ENCODE measurements around the gene ATAD2B. TPM values are rescaled to one million over a fixed set of nuclear protein-coding genes. Genes with fewer than 3 reads are reported as not detected.

Gene ATAD2B
- total RNA-seq, 1 experiment from 2014 or later = 34.5 TPM

DNA sequence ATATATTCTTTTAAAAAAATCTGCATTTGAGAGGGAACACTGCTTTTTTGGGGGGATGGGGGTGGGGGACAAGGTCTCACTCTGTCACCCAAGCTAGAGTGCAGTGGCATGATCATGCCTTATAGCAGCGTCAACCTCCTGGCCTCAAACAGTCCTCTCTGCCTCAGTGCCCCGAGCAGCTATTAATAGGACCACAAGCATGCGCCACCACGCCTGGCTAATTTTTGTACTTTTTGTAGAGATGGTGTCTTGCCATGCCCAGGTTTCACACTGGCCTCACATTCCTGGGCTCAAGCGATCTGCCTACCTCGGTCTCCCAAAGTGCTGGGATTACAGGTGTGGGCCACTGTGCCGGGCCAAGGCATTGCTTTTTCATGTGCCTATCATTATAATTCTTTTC lies 154.2 kb downstream of the ATAD2B start:
- Histone ChIP-seq H2AFZ (ENCODE audit: low read length) (no peak overlapping the region), H3K4me2 (ENCODE audit: low read depth, low read length, poor library complexity, severe bottlenecking) (no peak overlapping the region), H3K4me1 (ENCODE audit: low read length) (peaks cover 4% of the 10 kb centered on the region; the same call in 1 of the 2 replicates), H3K4me3 (ENCODE audit: low read length) (no peak overlapping the region), H3K9ac (ENCODE audit: low read length) (no peak overlapping the region), H3K36me3 (ENCODE audit: insufficient read depth, low read length) (peaks cover 21% of the 10 kb centered on the region), H4K20me1 (ENCODE audit: insufficient read depth, low read depth, low read length) (no peaks in the 10 kb centered on the region), H3K9me3 (ENCODE audit: low read length) (no peaks in the 10 kb centered on the region), H3K27ac (ENCODE audit: low read length) (no peak overlapping the region), H3K27me3 (ENCODE audit: low read length) (no peaks in the 10 kb centered on the region), H3K9me2 (replicated peaks; ENCODE audit: insufficient read depth, low read length) (no peaks in the 10 kb centered on the region; the same call in 1 of the 2 replicates), H3K79me2 (ENCODE audit: low read length) (no peaks in the 10 kb centered on the region)
- DNase-seq = no peak

- H2AFZ ChIP-seq (ENCODE audit: low read length) = no peak overlapping the region
- no peaks in the 10 kb centered on the region for H3K9me3 ChIP-seq (ENCODE audit: low read length)
- no peak overlapping the region for H3K4me2 ChIP-seq (ENCODE audit: low read depth, low read length, poor library complexity, severe bottlenecking)
- no peak overlapping the region for H3K9ac ChIP-seq (ENCODE audit: low read length)
- no peaks in the 10 kb centered on the region for H4K20me1 ChIP-seq (ENCODE audit: insufficient read depth, low read depth, low read length)
- no peaks in the 10 kb centered on the region for H3K27me3 ChIP-seq (ENCODE audit: low read length)
- H3K27ac ChIP-seq (ENCODE audit: low read length) = no peak overlapping the region
- peaks cover 21% of the 10 kb centered on the region for H3K36me3 ChIP-seq (ENCODE audit: insufficient read depth, low read length)
- H3K4me3 ChIP-seq (ENCODE audit: low read length) = no peak overlapping the region
- H3K79me2 ChIP-seq (ENCODE audit: low read length) = no peaks in the 10 kb centered on the region
- peaks cover 4% of the 10 kb centered on the region; the same call in 1 of the 2 replicates for H3K4me1 ChIP-seq (ENCODE audit: low read length)
- no peaks in the 10 kb centered on the region for H3K9me2 ChIP-seq (replicated peaks; ENCODE audit: insufficient read depth, low read length)
- DNase-seq = no peak
Observed at GRCh38 chr2:23772056-23772455, 154.9 kb downstream of the ATAD2B start.

DNA sequence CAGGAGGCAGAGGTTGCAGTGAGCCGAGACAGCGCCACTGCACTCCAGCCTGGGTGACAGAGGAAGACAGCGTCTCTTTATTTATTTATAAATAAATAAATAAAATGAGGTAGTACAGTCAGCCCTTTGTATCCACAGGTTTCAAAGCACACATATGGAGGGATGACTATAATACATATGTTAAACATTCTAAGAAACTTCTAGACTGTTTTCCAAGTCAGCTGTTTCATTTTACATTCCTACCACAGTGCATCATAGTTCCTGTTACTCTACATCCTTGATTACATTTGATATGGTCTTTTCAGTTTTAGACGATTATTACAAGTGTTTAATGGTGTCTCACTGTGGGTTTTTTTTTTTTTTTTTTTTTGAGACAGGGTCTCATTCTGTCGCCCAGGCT lies 157.6 kb downstream of the ATAD2B start:
- no peaks in the 10 kb centered on the region for H4K20me1 ChIP-seq (ENCODE audit: insufficient read depth, low read depth, low read length)
- no peak for DNase-seq
- H3K27ac ChIP-seq (ENCODE audit: low read length) = no peak overlapping the region
- H3K36me3 ChIP-seq (ENCODE audit: insufficient read depth, low read length) = peaks cover 21% of the 10 kb centered on the region
- H3K27me3 ChIP-seq (ENCODE audit: low read length) = no peaks in the 10 kb centered on the region
- H3K9me3 ChIP-seq (ENCODE audit: low read length) = no peaks in the 10 kb centered on the region
- H3K4me3 ChIP-seq (ENCODE audit: low read length) = no peak overlapping the region
- no peaks in the 10 kb centered on the region for H3K9me2 ChIP-seq (replicated peaks; ENCODE audit: insufficient read depth, low read length)
- H3K9ac ChIP-seq (ENCODE audit: low read length) = no peak overlapping the region
- H3K4me2 ChIP-seq (ENCODE audit: low read depth, low read length, poor library complexity, severe bottlenecking) = no peak overlapping the region
- no peak overlapping the region for H2AFZ ChIP-seq (ENCODE audit: low read length)
- H3K4me1 ChIP-seq (ENCODE audit: low read length) = peaks cover 4% of the 10 kb centered on the region; the same call in 1 of the 2 replicates
- no peaks in the 10 kb centered on the region for H3K79me2 ChIP-seq (ENCODE audit: low read length)

GRCh38 chr2:23767876-23768621 lies 158.9 kb downstream of the ATAD2B start:
- Histone ChIP-seq H3K9me3 (ENCODE audit: low read length) (no peaks in the 10 kb centered on the region), H3K4me2 (ENCODE audit: low read depth, low read length, poor library complexity, severe bottlenecking) (no peak overlapping the region)

GRCh38 chr2:23762141-23762540 lies 164.8 kb downstream of the ATAD2B start:
- no peak for DNase-seq
- Histone ChIP-seq H3K79me2 (ENCODE audit: low read length) (no peaks in the 10 kb centered on the region), H3K4me3 (ENCODE audit: low read length) (no peak overlapping the region), H3K27ac (ENCODE audit: low read length) (no peak overlapping the region), H3K4me1 (ENCODE audit: low read length) (no peaks in the 10 kb centered on the region), H4K20me1 (ENCODE audit: insufficient read depth, low read depth, low read length) (no peaks in the 10 kb centered on the region), H3K36me3 (ENCODE audit: insufficient read depth, low read length) (peaks cover 3% of the 10 kb centered on the region; the same call in 1 of the 2 replicates), H3K9me2 (replicated peaks; ENCODE audit: insufficient read depth, low read length) (no peaks in the 10 kb centered on the region), H3K4me2 (ENCODE audit: low read depth, low read length, poor library complexity, severe bottlenecking) (no peak overlapping the region), H3K27me3 (ENCODE audit: low read length) (no peaks in the 10 kb centered on the region), H3K9me3 (ENCODE audit: low read length) (no peaks in the 10 kb centered on the region), H3K9ac (ENCODE audit: low read length) (no peak overlapping the region), H2AFZ (ENCODE audit: low read length) (no peak overlapping the region)

More at GRCh38 chr2:23767876-23768621, 158.9 kb downstream of the ATAD2B start:
- H3K27me3 ChIP-seq (ENCODE audit: low read length) = no peaks in the 10 kb centered on the region
- H3K36me3 ChIP-seq (ENCODE audit: insufficient read depth, low read length) = peaks cover 21% of the 10 kb centered on the region
- H3K27ac ChIP-seq (ENCODE audit: low read length) = no peak overlapping the region
- no peaks in the 10 kb centered on the region for H4K20me1 ChIP-seq (ENCODE audit: insufficient read depth, low read depth, low read length)
- H2AFZ ChIP-seq (ENCODE audit: low read length) = no peak overlapping the region
- H3K4me3 ChIP-seq (ENCODE audit: low read length) = no peak overlapping the region
- H3K9me2 ChIP-seq (replicated peaks; ENCODE audit: insufficient read depth, low read length) = no peaks in the 10 kb centered on the region
- peaks cover 4% of the 10 kb centered on the region; the same call in 1 of the 2 replicates for H3K4me1 ChIP-seq (ENCODE audit: low read length)
- no peaks in the 10 kb centered on the region for H3K79me2 ChIP-seq (ENCODE audit: low read length)
- H3K9ac ChIP-seq (ENCODE audit: low read length) = no peak overlapping the region
- no peak for DNase-seq

GRCh38 chr2:23761638-23762037 lies 165.3 kb downstream of the ATAD2B start:
- H3K36me3 ChIP-seq (ENCODE audit: insufficient read depth, low read length) = peaks cover 3% of the 10 kb centered on the region; the same call in 1 of the 2 replicates
- DNase-seq = no peak
- no peaks in the 10 kb centered on the region for H3K79me2 ChIP-seq (ENCODE audit: low read length)
- no peaks in the 10 kb centered on the region for H3K4me1 ChIP-seq (ENCODE audit: low read length)
- no peak overlapping the region for H3K27ac ChIP-seq (ENCODE audit: low read length)
- no peak overlapping the region for H3K4me3 ChIP-seq (ENCODE audit: low read length)
- no peaks in the 10 kb centered on the region for H3K9me3 ChIP-seq (ENCODE audit: low read length)
- H4K20me1 ChIP-seq (ENCODE audit: insufficient read depth, low read depth, low read length) = no peaks in the 10 kb centered on the region
- H3K9ac ChIP-seq (ENCODE audit: low read length) = no peak overlapping the region
- H3K27me3 ChIP-seq (ENCODE audit: low read length) = no peaks in the 10 kb centered on the region
- H2AFZ ChIP-seq (ENCODE audit: low read length) = no peak overlapping the region
- H3K4me2 ChIP-seq (ENCODE audit: low read depth, low read length, poor library complexity, severe bottlenecking) = no peak overlapping the region
- H3K9me2 ChIP-seq (replicated peaks; ENCODE audit: insufficient read depth, low read length) = no peaks in the 10 kb centered on the region

DNA sequence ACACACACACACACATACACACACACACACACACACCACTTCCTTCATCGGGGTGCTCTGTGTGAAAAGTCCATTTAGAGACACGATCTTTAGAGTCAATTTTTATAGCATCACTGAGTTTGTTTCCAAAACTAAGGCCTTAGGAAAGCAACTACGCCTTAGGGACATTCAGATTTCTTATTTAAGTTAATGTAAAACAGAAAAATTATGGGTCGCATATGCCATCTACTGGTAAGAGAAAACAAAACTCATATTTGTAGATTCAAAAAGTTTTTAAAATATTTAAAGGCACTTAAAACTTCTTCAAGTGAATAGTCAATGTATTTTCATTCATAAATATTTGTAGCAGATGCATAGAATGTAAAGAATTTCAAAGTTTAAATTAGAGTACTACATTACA lies 166.2 kb downstream of the ATAD2B start:
- H3K27me3 ChIP-seq (ENCODE audit: low read length) = no peaks in the 10 kb centered on the region
- H3K4me2 ChIP-seq (ENCODE audit: low read depth, low read length, poor library complexity, severe bottlenecking) = no peak overlapping the region
- H3K36me3 ChIP-seq (ENCODE audit: insufficient read depth, low read length) = peaks cover 3% of the 10 kb centered on the region; the same call in 1 of the 2 replicates
- no peaks in the 10 kb centered on the region for H3K9me2 ChIP-seq (replicated peaks; ENCODE audit: insufficient read depth, low read length)
- H3K79me2 ChIP-seq (ENCODE audit: low read length) = no peaks in the 10 kb centered on the region
- H4K20me1 ChIP-seq (ENCODE audit: insufficient read depth, low read depth, low read length) = no peaks in the 10 kb centered on the region
- H2AFZ ChIP-seq (ENCODE audit: low read length) = no peak overlapping the region
- H3K4me3 ChIP-seq (ENCODE audit: low read length) = no peak overlapping the region
- H3K9me3 ChIP-seq (ENCODE audit: low read length) = no peaks in the 10 kb centered on the region
- H3K27ac ChIP-seq (ENCODE audit: low read length) = no peak overlapping the region
- DNase-seq = peak; percentile 68
- no peak overlapping the region for H3K9ac ChIP-seq (ENCODE audit: low read length)
- H3K4me1 ChIP-seq (ENCODE audit: low read length) = no peaks in the 10 kb centered on the region

GRCh38 chr2:23757686-23758433 lies 169.1 kb downstream of the ATAD2B start:
- Histone ChIP-seq H3K36me3 (ENCODE audit: insufficient read depth, low read length) (peaks cover 3% of the 10 kb centered on the region; the same call in 1 of the 2 replicates), H2AFZ (ENCODE audit: low read length) (no peak overlapping the region), H3K4me1 (ENCODE audit: low read length) (no peaks in the 10 kb centered on the region), H3K79me2 (ENCODE audit: low read length) (no peaks in the 10 kb centered on the region), H3K9me3 (ENCODE audit: low read length) (no peaks in the 10 kb centered on the region), H3K4me3 (ENCODE audit: low read length) (no peak overlapping the region), H3K9ac (ENCODE audit: low read length) (no peak overlapping the region), H3K4me2 (ENCODE audit: low read depth, low read length, poor library complexity, severe bottlenecking) (no peak overlapping the region), H4K20me1 (ENCODE audit: insufficient read depth, low read depth, low read length) (no peaks in the 10 kb centered on the region), H3K9me2 (replicated peaks; ENCODE audit: insufficient read depth, low read length) (no peaks in the 10 kb centered on the region), H3K27me3 (ENCODE audit: low read length) (no peaks in the 10 kb centered on the region), H3K27ac (ENCODE audit: low read length) (no peak overlapping the region)
- no peak for DNase-seq

All from Karpas-422 (cell line).